ENCODE data around the gene SCFD2. TPM values are rescaled to one million over a fixed set of nuclear protein-coding genes. Genes with fewer than 3 reads are reported as not detected.

SCFD2 gene
- total RNA-seq, 1 experiment from 2014 or later = 19.2 TPM

GRCh38 chr4:53371049-53371448, 5.2 kb upstream of the SCFD2 start:
- intact Hi-C loops (cut with micrococcal nuclease) = no loop called here
- BruUV-seq (replicated peaks) = no TSS peak
- H3K27me3 Mint-ChIP-seq (ENCODE audit: insufficient read depth, unreplicated experiment) = peaks cover 31% of the 10 kb centered on the region
- H3K27ac Mint-ChIP-seq (ENCODE audit: low read depth, unreplicated experiment) = no peak overlapping the region
- ChIA-PET CTCF (interaction anchor here (0.6 to 0.7 kb wide), 2 partner anchors 324 to 941 kb away, joined by 3 read pairs; no protein-coding TSS in a partner anchor), POLR2A (interaction anchor here (1.2 kb wide), 1 partner anchor 19 kb away, joined by 6 read pairs; no protein-coding TSS in a partner anchor)
- no peaks in the 10 kb centered on the region for H3K36me3 Mint-ChIP-seq (ENCODE audit: insufficient read depth, unreplicated experiment)
- H3K4me1 Mint-ChIP-seq (ENCODE audit: insufficient read depth, unreplicated experiment) = peaks cover 6% of the 10 kb centered on the region
- DNase-seq (ENCODE audit: unreplicated experiment) = no peak
- no peak overlapping the region for H3K4me3 Mint-ChIP-seq (ENCODE audit: unreplicated experiment)
- H3K9me3 Mint-ChIP-seq (ENCODE audit: unreplicated experiment) = no peaks in the 10 kb centered on the region
- TF ChIP-seq CTCF (IDR thresholded peaks at IDR 0.05; ENCODE audit: unreplicated experiment) = no peak

- intact Hi-C loops (cut with micrococcal nuclease) = loop anchor here (2.0 kb wide), 1 partner anchor 171 kb away; no protein-coding TSS in a partner anchor
- TF ChIP-seq CTCF (IDR thresholded peaks at IDR 0.05; ENCODE audit: unreplicated experiment) = no peak
- ChIA-PET CTCF (interaction anchor here (0.6 to 1.0 kb wide), 2 partner anchors 10 to 376 kb away, joined by 3 read pairs; partner anchors contain the start of gene FIP1L1), POLR2A (interaction anchor here (1.0 to 2.5 kb wide), 2 partner anchors 9 to 11 kb away, joined by 7 to 11 read pairs; partner anchors contain the start of gene FIP1L1)
- no peak for DNase-seq (ENCODE audit: unreplicated experiment)
- H3K36me3 Mint-ChIP-seq (ENCODE audit: insufficient read depth, unreplicated experiment) = peaks cover 1% of the 10 kb centered on the region
- peaks cover 10% of the 10 kb centered on the region for H3K4me1 Mint-ChIP-seq (ENCODE audit: insufficient read depth, unreplicated experiment)
- no peak overlapping the region for H3K4me3 Mint-ChIP-seq (ENCODE audit: unreplicated experiment)
- H3K27ac Mint-ChIP-seq (ENCODE audit: low read depth, unreplicated experiment) = no peak overlapping the region
- H3K27me3 Mint-ChIP-seq (ENCODE audit: insufficient read depth, unreplicated experiment) = peaks cover 31% of the 10 kb centered on the region
- H3K9me3 Mint-ChIP-seq (ENCODE audit: unreplicated experiment) = no peaks in the 10 kb centered on the region
- BruUV-seq (replicated peaks) = no TSS peak
Measured at GRCh38 chr4:53367721-53368120, 1.9 kb upstream of the SCFD2 start.

GRCh38 chr4:53366301-53366716, 448 bp upstream of the SCFD2 start:
- intact Hi-C loops (cut with micrococcal nuclease) = loop anchor here (2.0 kb wide), 1 partner anchor 170 kb away; no protein-coding TSS in a partner anchor
- Mint-ChIP-seq H3K4me3 (ENCODE audit: unreplicated experiment) (peak overlapping the region; percentile 92), H3K36me3 (ENCODE audit: insufficient read depth, unreplicated experiment) (peaks cover 6% of the 10 kb centered on the region), H3K9me3 (ENCODE audit: unreplicated experiment) (no peaks in the 10 kb centered on the region), H3K4me1 (ENCODE audit: insufficient read depth, unreplicated experiment) (peaks cover 24% of the 10 kb centered on the region), H3K27ac (ENCODE audit: low read depth, unreplicated experiment) (peak overlapping the region; percentile 76), H3K27me3 (ENCODE audit: insufficient read depth, unreplicated experiment) (peaks cover 31% of the 10 kb centered on the region)
- BruUV-seq (replicated peaks) = TSS peak; percentile 97
- TF ChIP-seq CTCF (IDR thresholded peaks at IDR 0.05; ENCODE audit: unreplicated experiment) = no peak
- DNase-seq (ENCODE audit: unreplicated experiment) = no peak
- ChIA-PET POLR2A (interaction anchor here (0.7 to 4.3 kb wide), 4 partner anchors 9 to 252 kb away, joined by 3 to 75 read pairs (median 10); partner anchors contain the start of gene FIP1L1), CTCF (interaction anchor here (0.7 to 1.0 kb wide), 3 partner anchors 16 to 744 kb away, joined by 3 to 6 read pairs (median 4); no protein-coding TSS in a partner anchor)

- Mint-ChIP-seq H3K4me3 (ENCODE audit: unreplicated experiment) (peak overlapping the region; percentile 92), H3K27ac (ENCODE audit: low read depth, unreplicated experiment) (peak overlapping the region; percentile 76), H3K4me1 (ENCODE audit: insufficient read depth, unreplicated experiment) (peaks cover 34% of the 10 kb centered on the region), H3K9me3 (ENCODE audit: unreplicated experiment) (no peaks in the 10 kb centered on the region), H3K36me3 (ENCODE audit: insufficient read depth, unreplicated experiment) (peaks cover 6% of the 10 kb centered on the region), H3K27me3 (ENCODE audit: insufficient read depth, unreplicated experiment) (peaks cover 26% of the 10 kb centered on the region)
- POLR2A ChIA-PET = interaction anchor here (0.9 to 4.3 kb wide), 5 partner anchors 10 to 1313 kb away, joined by 3 to 75 read pairs (median 4); partner anchors contain the start of gene FIP1L1
- CTCF ChIA-PET = interaction anchor here (0.7 to 1.4 kb wide), 2 partner anchors 12 to 241 kb away, joined by 3 read pairs; no protein-coding TSS in a partner anchor
- intact Hi-C loops (cut with micrococcal nuclease) = no loop called here
- TF ChIP-seq CTCF (IDR thresholded peaks at IDR 0.05; ENCODE audit: unreplicated experiment) = no peak
- DNase-seq (ENCODE audit: unreplicated experiment) = peak; percentile 35
- no TSS peak for BruUV-seq (replicated peaks)
Measured at GRCh38 chr4:53365121-53365485, 758 bp downstream of the SCFD2 start.
